SU-DHL-6 (cell line): Measurements from ENCODE around the gene KLRK1.

Experiments
- CTCF ChIP-seq: fragments of 200-600 bp; sonication (generic); IDR thresholded peaks from one replicate; pipeline ENCODE4 v1.5.1; 2017; ENCODE audit warnings: antibody characterized with exemption, mild to moderate bottlenecking, low read length, moderate library complexity; ENCODE audit not compliant: insufficient read depth, poor library complexity, severe bottlenecking
- EZH2phosphoT487 ChIP-seq: fragments of 200-600 bp; sonication (generic), shearing (Covaris generic); conservative IDR thresholded peaks from 2 replicates; pipeline ENCODE4 v1.6.1; 2018; ENCODE audit warnings: mild to moderate bottlenecking, antibody characterized with exemption, low read length, moderate library complexity, mixed read lengths

GRCh38 chr12:10365696-10366405 is 24.0 kb downstream of the KLRK1 start:
- no peak for TF ChIP-seq CTCF
- no peak for TF ChIP-seq EZH2phosphoT487
